Hypothalamus (tissue), 51 donors: ENCODE data around the gene RGS11.
"Not testable (repeated sequence)": the region's sequence is repeated elsewhere in the genome, so short reads cannot be mapped to it uniquely, and the experiment has no call there.

ENCODE experiments used
- DNase-seq, 51 donors: peaks; one replicate each; lab custom pipeline; 2025; lab: John Stamatoyannopoulos, UW

RGS11 gene

GRCh38 chr16:281660-282255 lies 6.0 kb upstream of the RGS11 start:
- no peak for DNase-seq

DNA sequence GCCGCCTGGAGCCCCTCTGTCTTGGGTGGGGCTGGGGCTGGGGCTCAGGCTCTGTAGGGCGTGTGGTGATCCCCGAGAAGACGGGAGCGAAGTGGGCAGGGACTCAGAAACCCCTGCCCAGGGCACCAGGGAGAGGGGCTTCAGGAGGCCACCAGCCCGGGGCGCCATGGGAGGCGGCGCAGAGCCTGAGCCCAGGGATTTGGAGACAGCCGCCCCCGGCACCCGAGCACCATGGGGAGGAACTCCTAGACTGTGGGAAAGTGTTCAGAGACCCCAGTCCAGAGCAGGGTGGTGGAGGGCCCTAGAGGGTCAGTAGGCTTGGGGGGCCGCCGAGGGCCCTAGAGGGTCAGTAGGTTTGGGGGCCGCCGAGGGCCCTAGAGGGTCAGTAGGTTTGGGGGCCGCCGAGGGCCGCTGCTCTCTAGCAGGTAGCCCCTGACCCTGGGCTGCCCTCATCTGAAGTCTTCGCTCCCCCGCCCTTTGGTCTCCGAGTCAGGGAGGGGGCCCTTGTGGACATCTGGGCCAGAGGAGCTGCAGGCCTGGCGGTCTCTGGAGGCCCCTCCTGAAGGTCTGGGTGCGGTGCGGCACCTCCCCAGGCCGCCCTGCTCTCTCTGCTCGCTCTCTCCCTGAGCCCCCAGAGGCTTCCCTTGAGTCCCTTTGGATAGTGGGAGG lies 5.4 kb upstream of the RGS11 start:
- no peak for DNase-seq

DNA sequence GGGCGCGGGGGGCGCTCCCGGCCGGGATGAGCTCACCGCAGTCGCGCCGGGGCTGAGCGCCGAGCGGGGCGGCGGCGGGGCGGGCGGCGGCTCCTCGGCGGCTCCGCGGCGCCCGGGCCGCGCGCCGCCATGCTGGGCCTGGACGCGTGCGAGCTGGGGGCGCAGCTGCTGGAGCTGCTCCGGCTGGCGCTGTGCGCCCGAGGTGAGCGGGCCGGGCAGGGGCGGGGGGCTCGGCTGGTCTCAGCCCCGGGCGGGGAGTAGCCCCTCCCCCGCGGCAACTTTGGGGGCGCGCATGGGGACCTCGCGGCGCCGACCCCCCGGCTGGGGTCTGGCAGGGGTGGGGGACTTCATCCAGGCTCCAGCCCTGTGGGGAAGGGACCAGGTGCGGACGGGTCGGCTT lies 4.8 kb upstream of the RGS11 start, which contains the start of gene ARHGDIG:
TSS of gene ARHGDIG (plus strand) at position 40 of the 400 bp plus-strand sequence. CDS start at position 130, 90 bp downstream.
- DNase-seq, result peak in 1 of 51 donors; percentile 18

- no peak for DNase-seq
Observed at GRCh38 chr16:280005-280460, 4.3 kb upstream of the RGS11 start.

- DNase-seq, result no peak
Observed at GRCh38 chr16:279531-279930, 3.8 kb upstream of the RGS11 start.

- peak in 2 of 51 donors; percentile 3 to 19 for DNase-seq
Observed at GRCh38 chr16:278863-279366, 3.2 kb upstream of the RGS11 start.

- DNase-seq, result no peak
Observed at GRCh38 chr16:276426-277077, 808 bp upstream of the RGS11 start.

DNA sequence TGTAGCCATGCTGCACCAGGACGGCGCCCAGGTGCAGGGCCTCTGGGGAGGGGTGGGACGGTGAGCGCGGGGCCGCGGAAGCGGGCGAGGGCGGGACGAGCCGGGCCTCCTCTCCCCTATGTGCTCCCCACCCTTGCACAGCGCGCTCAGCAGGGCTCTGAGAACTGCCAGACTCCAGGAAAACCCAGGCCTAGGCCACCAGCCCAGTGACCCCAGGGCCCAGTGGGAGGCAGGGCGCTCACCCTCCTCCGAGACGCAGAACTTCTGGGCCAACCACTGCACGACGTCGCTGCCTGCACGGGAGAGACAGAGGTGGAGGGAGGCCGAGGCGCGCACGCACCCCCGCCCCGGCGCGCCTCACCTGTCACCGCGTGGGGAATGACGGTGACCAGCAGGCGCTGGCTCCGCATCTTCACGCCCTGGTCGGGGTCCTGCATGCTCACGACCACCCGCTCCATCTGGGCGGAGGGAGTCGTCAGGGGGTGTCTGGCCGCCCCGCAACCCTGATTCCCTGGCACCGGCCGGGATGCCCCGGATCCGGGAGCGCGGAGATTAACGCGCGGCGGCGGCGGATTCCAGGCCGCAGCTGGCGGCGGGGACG lies 603 bp downstream of the RGS11 start:
- peak in 6 of 51 donors; percentile 12 to 26 (median 17) for DNase-seq

DNA sequence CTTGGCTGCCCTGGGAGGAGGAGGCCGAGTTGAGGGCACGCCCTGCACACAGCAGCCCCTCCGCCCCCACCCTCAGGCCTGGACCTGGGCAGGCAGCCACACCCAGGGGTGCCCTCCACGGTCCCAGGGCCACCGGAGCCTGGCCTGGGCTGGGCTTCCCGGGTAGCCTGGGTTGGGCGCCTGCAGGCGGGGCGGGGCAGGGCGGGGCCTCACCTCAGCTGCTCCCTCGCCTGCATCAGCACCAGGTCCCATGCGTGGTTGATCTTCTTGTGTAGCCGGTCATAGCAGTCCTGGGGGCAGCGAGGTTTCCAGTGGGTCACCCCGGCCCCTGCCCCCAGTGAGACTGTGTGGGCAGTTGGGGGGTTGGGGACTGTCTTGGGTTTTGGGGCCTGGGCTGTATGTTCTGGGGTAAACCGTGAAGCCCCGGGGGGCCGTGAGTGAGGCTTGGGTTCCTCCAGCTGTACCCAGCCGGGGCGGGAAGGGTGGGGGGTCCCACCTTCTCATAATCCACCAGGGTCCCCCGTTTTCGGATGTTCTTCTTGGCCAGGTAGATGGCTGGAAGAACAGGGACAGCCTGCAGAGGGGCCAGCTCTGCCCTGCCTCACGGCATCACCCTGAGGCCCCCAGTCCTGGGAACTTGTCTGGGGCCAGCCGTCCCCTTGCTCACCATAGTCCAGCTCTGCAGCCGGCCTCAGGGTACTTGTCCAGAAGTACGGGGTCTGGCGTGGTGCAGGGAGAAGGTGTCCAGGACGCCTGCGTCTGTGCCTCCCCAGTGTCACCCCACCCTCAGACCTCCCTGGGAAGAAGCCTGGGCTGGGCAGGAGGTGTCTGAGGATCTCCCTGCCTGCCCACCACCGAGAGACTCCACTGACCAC lies 2.0 kb downstream of the RGS11 start:
- no peak for DNase-seq

GRCh38 chr16:272633-273546 lies 2.9 kb downstream of the RGS11 start:
- no peak for DNase-seq

GRCh38 chr16:270381-271255 lies 5.1 kb downstream of the RGS11 start:
- no peak for DNase-seq

GRCh38 chr16:269061-269796 lies 6.5 kb downstream of the RGS11 start:
- DNase-seq, result no peak

- DNase-seq, result no peak
Observed at GRCh38 chr16:268141-269053, 7.3 kb downstream of the RGS11 start.

GRCh38 chr16:267562-267961 lies 8.2 kb downstream of the RGS11 start:
- not testable (repeated sequence) for DNase-seq

DNA sequence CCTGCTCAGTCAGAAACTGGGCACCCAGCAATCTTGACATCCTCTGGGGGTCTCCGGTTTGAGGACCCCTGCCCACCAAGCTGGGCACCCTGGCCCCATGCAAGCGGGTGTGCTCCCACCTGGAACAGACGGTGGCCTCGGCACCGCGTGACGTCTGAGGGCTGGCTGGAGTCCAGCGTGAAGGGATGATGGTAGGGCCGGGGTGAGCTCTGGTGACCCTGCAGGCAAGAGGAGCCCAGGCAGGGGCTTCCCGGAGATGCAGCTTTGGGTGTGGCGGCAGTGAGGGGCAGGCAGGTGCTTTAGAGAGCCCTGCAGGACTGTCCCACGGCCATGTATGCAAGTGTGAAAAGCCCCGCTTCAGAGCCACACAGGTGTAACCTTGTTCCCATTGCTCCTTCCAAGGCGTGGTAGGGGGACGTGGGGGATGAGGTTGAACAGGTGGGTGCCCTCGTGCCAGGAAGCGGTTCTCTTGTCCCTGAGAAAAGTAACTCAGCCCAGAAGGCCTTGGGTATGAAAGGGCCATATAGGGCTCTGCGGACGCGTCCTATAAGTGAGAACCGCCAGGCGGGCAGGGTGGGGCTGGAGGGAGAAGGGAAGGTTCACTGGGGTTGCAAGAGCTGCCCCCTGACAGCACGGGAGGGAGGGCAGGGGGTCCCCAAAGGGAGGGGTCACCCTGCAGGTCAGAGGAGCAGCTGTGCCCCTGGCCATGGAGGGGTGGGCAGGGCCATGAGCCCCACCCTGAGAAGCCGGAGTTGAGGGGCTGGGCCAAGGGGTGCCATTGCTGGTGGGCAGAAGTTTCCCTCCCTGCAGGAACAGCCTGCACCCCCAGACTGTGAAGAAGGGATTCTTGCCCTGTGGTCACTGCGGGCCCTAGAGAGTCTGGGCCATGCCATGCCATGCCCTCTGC lies 9.2 kb downstream of the RGS11 start:
- DNase-seq, result no peak
